HG02642 (cell line): ENCODE data around the gene ZBTB44.
A peak's percentile ranks its signal among the peaks of the same experiment; 100 is the strongest.
"Not testable (repeated sequence)": the region's sequence is repeated elsewhere in the genome, so short reads cannot be mapped to it uniquely, and the experiment has no call there.

Experiments
- ATAC-seq: cut with Tn5 transposase; IDR thresholded peaks from one replicate; pipeline ENCODE4 v1.9.1; 2021; ENCODE audit warnings: mild to moderate bottlenecking; ENCODE audit not compliant: unreplicated experiment, poor library complexity

The ZBTB44 gene

GRCh38 chr11:130202009-130202817 is 112.5 kb downstream of the ZBTB44 start:
- no peak for ATAC-seq

DNA sequence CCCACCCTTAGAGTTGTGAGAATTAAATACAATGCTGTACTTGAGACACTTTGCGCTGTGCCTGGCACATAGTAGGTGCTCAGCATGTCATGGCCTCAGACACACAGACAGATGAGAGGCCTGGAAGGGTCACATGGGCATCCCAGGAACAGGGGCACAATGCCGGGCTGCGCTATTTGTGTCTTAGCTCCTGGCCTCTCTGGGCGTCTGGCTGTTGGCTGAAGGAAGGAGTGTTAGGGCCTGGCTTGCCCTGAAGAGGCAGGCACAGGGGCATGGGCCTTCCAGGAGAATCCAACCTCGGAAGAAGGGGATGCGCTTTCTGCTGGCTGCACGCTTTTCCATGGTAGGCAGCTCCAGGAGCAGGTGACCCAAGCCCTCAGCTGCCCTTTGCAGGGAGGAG is 113.7 kb downstream of the ZBTB44 start:
- ATAC-seq = no peak

- no peak for ATAC-seq
Observed at GRCh38 chr11:130199792-130200191, 114.9 kb downstream of the ZBTB44 start.

- no peak for ATAC-seq
Observed at GRCh38 chr11:130198964-130199363, 115.8 kb downstream of the ZBTB44 start.

- ATAC-seq = no peak
Observed at GRCh38 chr11:130198292-130198691, 116.4 kb downstream of the ZBTB44 start.

- ATAC-seq = no peak
Observed at GRCh38 chr11:130197386-130198035, 117.2 kb downstream of the ZBTB44 start.

DNA sequence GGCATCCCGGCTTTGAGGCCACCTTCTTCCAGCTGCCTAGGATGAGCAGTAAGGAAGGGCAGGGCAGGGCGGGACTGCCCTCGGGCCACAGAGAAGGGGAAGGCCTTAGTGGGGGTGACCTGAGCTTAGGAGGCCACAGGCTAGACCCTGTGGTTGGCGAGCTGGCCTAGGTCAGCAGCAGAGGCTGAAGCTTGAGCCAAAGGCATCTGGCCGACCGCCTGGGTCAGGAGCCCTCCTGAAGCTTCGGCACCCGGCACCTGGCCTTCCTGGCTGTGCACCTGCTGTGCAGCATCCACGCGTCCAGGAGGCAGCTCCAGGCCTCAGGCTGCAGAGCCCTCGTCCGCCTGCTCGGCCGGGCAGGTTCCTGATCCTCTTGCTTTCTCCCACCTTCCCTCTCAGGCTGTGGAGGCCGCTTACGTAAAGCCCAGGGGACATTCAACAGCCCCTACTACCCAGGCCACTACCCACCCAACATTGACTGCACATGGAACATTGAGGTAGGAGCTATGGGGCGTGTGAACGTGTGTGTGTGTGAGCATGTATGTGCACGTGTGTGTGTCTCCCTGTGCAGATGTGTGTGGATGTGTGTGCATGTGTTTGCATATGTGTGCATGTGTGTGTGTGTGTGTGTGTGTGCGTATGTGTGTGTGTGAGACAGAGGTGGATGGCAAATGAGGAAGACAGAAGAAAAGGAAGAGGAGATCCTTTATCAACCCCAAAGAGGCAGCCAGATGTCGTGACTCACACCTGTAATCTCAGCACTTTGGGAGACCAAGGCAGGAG is 120.3 kb downstream of the ZBTB44 start:
- no peak for ATAC-seq

DNA sequence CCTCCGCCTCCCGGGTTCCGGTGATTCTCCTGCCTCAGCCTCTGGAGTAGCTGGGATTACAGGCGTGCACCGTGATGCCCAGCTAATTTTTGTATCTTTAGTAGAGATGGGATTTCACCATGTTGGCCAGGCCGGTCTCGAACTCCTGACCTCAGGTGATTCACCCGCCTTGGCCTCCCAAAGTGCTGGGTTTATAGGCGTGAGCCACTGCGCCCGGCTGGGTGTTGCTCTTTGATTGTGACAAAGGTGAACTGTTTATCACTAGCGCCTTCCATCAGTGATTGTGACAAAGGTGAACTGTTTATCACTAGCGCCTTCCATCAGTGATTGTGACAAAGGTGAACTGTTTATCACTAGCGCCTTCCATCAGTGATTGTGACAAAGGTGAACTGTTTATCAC is 121.2 kb downstream of the ZBTB44 start:
- not testable (repeated sequence) for ATAC-seq

DNA sequence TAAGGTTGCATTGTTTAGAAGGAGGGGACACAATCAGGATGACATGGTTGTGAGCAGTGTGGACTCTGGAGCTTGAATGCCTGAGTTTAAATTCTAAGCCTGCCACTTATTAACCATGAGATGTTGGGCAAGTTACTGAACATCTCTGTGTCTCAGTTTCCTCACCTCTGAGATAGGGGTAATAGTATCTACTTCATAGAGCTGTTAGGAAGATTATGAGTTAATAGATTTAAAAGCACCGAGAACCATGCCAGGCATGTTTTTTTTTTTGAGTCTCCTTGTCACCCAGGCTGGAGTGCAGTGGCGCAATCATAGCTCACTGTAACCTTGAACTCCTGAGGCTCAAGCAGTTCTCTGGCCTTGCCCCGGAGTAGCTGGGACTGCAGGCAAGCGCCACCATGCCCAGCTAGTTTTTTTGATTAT is 121.9 kb downstream of the ZBTB44 start:
- no peak for ATAC-seq

- ATAC-seq = no peak
Observed at GRCh38 chr11:130191896-130192295, 122.8 kb downstream of the ZBTB44 start.

- ATAC-seq = no peak
Observed at GRCh38 chr11:130190371-130190881, 124.3 kb downstream of the ZBTB44 start.

GRCh38 chr11:130189492-130190210 is 125.1 kb downstream of the ZBTB44 start:
- ATAC-seq = no peak

- no peak for ATAC-seq
Observed at GRCh38 chr11:130188585-130189347, 126.0 kb downstream of the ZBTB44 start.

GRCh38 chr11:130188047-130188446 is 126.7 kb downstream of the ZBTB44 start:
- no peak for ATAC-seq

DNA sequence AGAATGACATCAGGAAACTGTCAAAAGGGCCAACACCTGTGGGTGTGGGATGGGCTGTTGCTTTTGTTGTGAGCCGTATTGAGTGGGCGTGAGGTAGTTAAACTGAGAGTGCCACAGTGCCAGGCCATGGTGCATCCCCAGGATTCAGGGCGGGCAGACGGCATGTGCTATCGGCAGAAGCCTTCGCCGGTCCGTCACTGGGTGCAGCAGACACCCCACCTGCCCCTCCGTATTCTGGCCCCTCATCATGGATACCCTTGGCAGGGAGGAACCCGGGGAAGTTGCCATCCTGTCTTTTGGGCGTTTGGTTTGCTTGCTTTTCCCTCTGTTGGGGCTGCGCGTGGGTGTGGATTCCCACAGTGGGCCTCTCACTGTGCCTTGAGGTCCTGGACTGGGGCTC is 127.6 kb downstream of the ZBTB44 start:
- ATAC-seq = no peak

GRCh38 chr11:130183878-130184610 is 130.7 kb downstream of the ZBTB44 start:
- no peak for ATAC-seq

GRCh38 chr11:130181295-130182272 is 133.1 kb downstream of the ZBTB44 start:
- ATAC-seq = peak; percentile 63

- ATAC-seq = peak; percentile 19
Observed at GRCh38 chr11:130180896-130181294, 133.8 kb downstream of the ZBTB44 start.
